RWPE2 (cell line): ENCODE results near the gene CYP51A1.

ENCODE experiments used
- ATAC-seq: fragments of 200-7000 bp; cut with Tn5 transposase; 3 replicates; pipeline ENCODE4 v1.9.1; 2021; ENCODE audit warnings: low read depth
- DNase-seq: peaks from one replicate; pipeline ENCODE4 v3.0.0-alpha.2; 2020; ENCODE audit warnings: low spot score
- H3K27ac ChIP-seq: fragments of 450-650 bp; 2 replicates; pipeline ENCODE4 v1.5.1; 2017; ENCODE audit warnings: mild to moderate bottlenecking; ENCODE audit not compliant: poor library complexity, severe bottlenecking
- H3K27me3 ChIP-seq: fragments of 250-450 bp; sonication (Bioruptor Pico); 2 replicates; pipeline ENCODE4 v1.5.1; 2021; ENCODE audit warnings: mild to moderate bottlenecking, moderate library complexity; ENCODE audit not compliant: insufficient read depth, poor library complexity, severe bottlenecking
- H3K36me3 ChIP-seq: fragments of 250-450 bp; sonication (Bioruptor Pico); 2 replicates; pipeline ENCODE4 v1.5.1; 2020; ENCODE audit warnings: low read depth, mild to moderate bottlenecking, moderate library complexity
- H3K4me1 ChIP-seq: fragments of 250-450 bp; sonication (Bioruptor Pico); 2 replicates; pipeline ENCODE4 v1.5.1; 2021; ENCODE audit warnings: mild to moderate bottlenecking, moderate library complexity; ENCODE audit not compliant: insufficient read depth, poor library complexity, severe bottlenecking
- H3K4me3 ChIP-seq: fragments of 250-450 bp; sonication (Bioruptor Pico); 2 replicates; pipeline ENCODE4 v1.5.1; 2021; ENCODE audit warnings: mild to moderate bottlenecking, moderate library complexity; ENCODE audit not compliant: severe bottlenecking
- H3K9me3 ChIP-seq: fragments of 250-450 bp; sonication (Bioruptor Pico); 2 replicates; pipeline ENCODE4 v1.5.1; 2021; ENCODE audit warnings: mild to moderate bottlenecking, moderate library complexity; ENCODE audit not compliant: severe bottlenecking
- TF ChIP-seq, protein P1 (sequence below): fragments of 450-650 bp; IDR thresholded peaks from one replicate; pipeline ENCODE4 v1.5.1; 2017; ENCODE audit warnings: mild to moderate bottlenecking, moderate library complexity; ENCODE audit not compliant: poor library complexity, severe bottlenecking

CYP51A1 gene

DNA sequence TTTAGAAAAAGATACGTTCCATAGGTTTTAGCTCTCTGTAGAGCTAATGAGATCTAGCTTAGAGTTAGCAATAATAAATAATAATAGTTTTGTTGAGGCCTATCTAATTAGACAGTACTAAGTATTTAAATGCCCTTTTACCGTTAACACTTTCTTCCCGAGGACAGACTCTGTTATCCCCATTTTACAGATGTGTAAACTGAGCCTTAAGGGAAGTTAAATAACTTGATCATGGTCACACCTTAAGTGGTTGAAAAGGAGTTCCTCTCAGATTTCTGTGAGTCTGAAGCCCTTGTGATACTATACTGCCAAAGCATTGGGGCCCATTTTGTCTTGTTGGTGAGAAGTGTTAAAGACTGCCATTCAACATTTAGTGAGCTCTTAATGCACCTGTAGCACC, 61.6 kb downstream of the CYP51A1 start:
- Histone ChIP-seq H3K9me3 (no peaks in the 10 kb centered on the region), H3K27ac (no peak overlapping the region), H3K27me3 (no peaks in the 10 kb centered on the region), H3K4me3 (no peak overlapping the region), H3K36me3 (peaks cover 25% of the 10 kb centered on the region), H3K4me1 (peaks cover 20% of the 10 kb centered on the region)
- ATAC-seq (no peak), DNase-seq (no peak)
- TF ChIP-seq, protein P1, sequence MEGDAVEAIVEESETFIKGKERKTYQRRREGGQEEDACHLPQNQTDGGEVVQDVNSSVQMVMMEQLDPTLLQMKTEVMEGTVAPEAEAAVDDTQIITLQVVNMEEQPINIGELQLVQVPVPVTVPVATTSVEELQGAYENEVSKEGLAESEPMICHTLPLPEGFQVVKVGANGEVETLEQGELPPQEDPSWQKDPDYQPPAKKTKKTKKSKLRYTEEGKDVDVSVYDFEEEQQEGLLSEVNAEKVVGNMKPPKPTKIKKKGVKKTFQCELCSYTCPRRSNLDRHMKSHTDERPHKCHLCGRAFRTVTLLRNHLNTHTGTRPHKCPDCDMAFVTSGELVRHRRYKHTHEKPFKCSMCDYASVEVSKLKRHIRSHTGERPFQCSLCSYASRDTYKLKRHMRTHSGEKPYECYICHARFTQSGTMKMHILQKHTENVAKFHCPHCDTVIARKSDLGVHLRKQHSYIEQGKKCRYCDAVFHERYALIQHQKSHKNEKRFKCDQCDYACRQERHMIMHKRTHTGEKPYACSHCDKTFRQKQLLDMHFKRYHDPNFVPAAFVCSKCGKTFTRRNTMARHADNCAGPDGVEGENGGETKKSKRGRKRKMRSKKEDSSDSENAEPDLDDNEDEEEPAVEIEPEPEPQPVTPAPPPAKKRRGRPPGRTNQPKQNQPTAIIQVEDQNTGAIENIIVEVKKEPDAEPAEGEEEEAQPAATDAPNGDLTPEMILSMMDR: no peak

- Histone ChIP-seq H3K9me3 (no peaks in the 10 kb centered on the region), H3K4me1 (peaks cover 19% of the 10 kb centered on the region), H3K4me3 (no peak overlapping the region), H3K36me3 (peaks cover 25% of the 10 kb centered on the region), H3K27me3 (no peaks in the 10 kb centered on the region), H3K27ac (no peak overlapping the region)
- no peak for DNase-seq
- TF ChIP-seq, protein P1: no peak
- ATAC-seq: no peak
These were observed 62.2 kb downstream of the CYP51A1 start for GRCh38 chr7:92072121-92072520.

- no peak overlapping the region for H3K27ac ChIP-seq
- H3K9me3 ChIP-seq: no peaks in the 10 kb centered on the region
- peaks cover 29% of the 10 kb centered on the region for H3K36me3 ChIP-seq
- H3K4me3 ChIP-seq: no peak overlapping the region
- TF ChIP-seq, protein P1: no peak
- no peaks in the 10 kb centered on the region for H3K27me3 ChIP-seq
- ATAC-seq (no peak), DNase-seq (no peak)
- peaks cover 8% of the 10 kb centered on the region for H3K4me1 ChIP-seq
These were observed 63.2 kb downstream of the CYP51A1 start for GRCh38 chr7:92071032-92071431.

GRCh38 chr7:92064438-92065029, 69.7 kb downstream of the CYP51A1 start:
- Histone ChIP-seq H3K27me3 (no peaks in the 10 kb centered on the region), H3K36me3 (peaks cover 48% of the 10 kb centered on the region), H3K9me3 (no peaks in the 10 kb centered on the region), H3K27ac (no peak overlapping the region), H3K4me1 (peaks cover 7% of the 10 kb centered on the region), H3K4me3 (no peak overlapping the region)
- ATAC-seq (no peak), DNase-seq (no peak)
- TF ChIP-seq, protein P1: no peak
